Progenitor cell of endocrine pancreas (in vitro differentiated cells): Measurements from ENCODE around the gene KLK5. TPM values are rescaled to one million over a fixed set of nuclear protein-coding genes. Genes with fewer than 3 reads are reported as not detected.

Source experiments
- DNase-seq: peaks from one replicate; pipeline ENCODE4 v3.0.0; 2021; ENCODE audit warnings: low spot score; ENCODE audit not compliant: unreplicated experiment
- H3K27ac Mint-ChIP-seq: 2 replicates; pipeline ENCODE4 v1.8.0; 2021; ENCODE audit warnings: mild to moderate bottlenecking, moderate library complexity, mixed read lengths
- H3K27me3 Mint-ChIP-seq: 2 replicates; pipeline ENCODE4 v1.8.0; 2021; ENCODE audit warnings: mixed read lengths
- H3K36me3 Mint-ChIP-seq: 2 replicates; pipeline ENCODE4 v1.8.0; 2022; ENCODE audit warnings: mixed read lengths; ENCODE audit not compliant: insufficient read depth
- H3K4me1 Mint-ChIP-seq: 2 replicates; pipeline ENCODE4 v1.8.0; 2021; ENCODE audit warnings: low read depth, mixed read lengths
- H3K4me3 Mint-ChIP-seq: 2 replicates; pipeline ENCODE4 v1.8.0; 2021; ENCODE audit warnings: low read depth, mild to moderate bottlenecking, moderate library complexity, mixed read lengths
- H3K9me3 Mint-ChIP-seq: 2 replicates; pipeline ENCODE4 v1.8.0; 2021; ENCODE audit warnings: low read depth, mixed read lengths
- CTCF ChIP-seq: fragments of 200-600 bp; sonication (generic); IDR thresholded peaks from one replicate; pipeline ENCODE4 v1.5.0; 2021; ENCODE audit warnings: antibody characterized with exemption, mild to moderate bottlenecking; ENCODE audit not compliant: unreplicated experiment
- total RNA-seq: library from RNA; stranded (reverse); gene quantifications from 2 replicates; pipeline ENCODE4 v1.2.1, GENCODE V29; 2021

The KLK5 gene
- total RNA-seq, 1 donor from 2014 or later = not detected

- Mint-ChIP-seq H3K27me3 (peaks cover 51% of the 10 kb centered on the region), H3K36me3 (no peaks in the 10 kb centered on the region), H3K27ac (no peak overlapping the region), H3K9me3 (no peaks in the 10 kb centered on the region), H3K4me3 (no peak overlapping the region), H3K4me1 (no peaks in the 10 kb centered on the region)
- no peak for TF ChIP-seq CTCF
- no peak for DNase-seq
Measured at GRCh38 chr19:50902640-50903039, 50.2 kb downstream of the KLK5 start.

DNA sequence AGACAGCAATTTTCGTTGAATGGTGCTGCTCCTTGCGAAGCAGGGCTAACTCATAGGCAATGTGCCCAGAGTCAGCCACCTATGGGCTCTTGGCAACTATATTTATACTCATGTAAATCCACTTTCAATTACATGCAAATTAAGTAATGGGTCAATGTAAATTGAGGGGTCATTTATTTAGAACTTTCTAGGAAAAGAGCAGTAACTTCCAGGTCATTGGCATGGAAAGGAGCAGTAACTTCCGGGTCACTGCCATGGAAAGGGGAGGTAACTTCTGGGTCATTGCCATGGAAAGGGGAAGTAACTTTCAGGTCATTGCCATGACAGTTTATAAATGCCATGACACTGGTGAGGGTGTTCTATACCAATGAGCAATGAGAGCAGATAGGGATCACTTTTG lies 53.3 kb downstream of the KLK5 start:
- H3K27ac Mint-ChIP-seq = no peak overlapping the region
- H3K4me1 Mint-ChIP-seq = no peaks in the 10 kb centered on the region
- no peak overlapping the region for H3K4me3 Mint-ChIP-seq
- H3K27me3 Mint-ChIP-seq = peaks cover 51% of the 10 kb centered on the region
- TF ChIP-seq CTCF = no peak
- DNase-seq = no peak
- H3K36me3 Mint-ChIP-seq = no peaks in the 10 kb centered on the region
- no peaks in the 10 kb centered on the region for H3K9me3 Mint-ChIP-seq

DNA sequence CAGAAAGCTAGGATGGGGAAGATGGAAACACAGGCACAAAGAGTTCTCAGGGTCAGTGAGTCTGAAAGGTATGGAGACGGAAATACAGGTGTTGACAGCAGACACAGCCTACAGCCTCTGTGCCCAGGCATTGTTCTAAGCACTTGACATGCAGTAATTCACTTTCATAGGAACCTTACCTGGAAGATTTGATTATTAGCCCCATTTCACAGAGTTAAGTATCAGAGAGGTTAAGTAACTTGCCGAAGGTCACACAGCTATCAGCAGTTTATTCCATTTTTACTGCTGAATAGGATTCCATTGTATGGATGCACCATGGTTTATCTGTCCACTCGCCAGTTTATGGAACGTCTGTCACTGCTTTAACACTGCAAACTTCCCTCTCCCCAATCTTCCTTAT lies 54.8 kb downstream of the KLK5 start:
- Mint-ChIP-seq H3K27me3 (peaks cover 51% of the 10 kb centered on the region), H3K4me1 (no peaks in the 10 kb centered on the region), H3K36me3 (no peaks in the 10 kb centered on the region), H3K9me3 (no peaks in the 10 kb centered on the region), H3K4me3 (no peak overlapping the region), H3K27ac (no peak overlapping the region)
- no peak for DNase-seq
- TF ChIP-seq CTCF = no peak

DNA sequence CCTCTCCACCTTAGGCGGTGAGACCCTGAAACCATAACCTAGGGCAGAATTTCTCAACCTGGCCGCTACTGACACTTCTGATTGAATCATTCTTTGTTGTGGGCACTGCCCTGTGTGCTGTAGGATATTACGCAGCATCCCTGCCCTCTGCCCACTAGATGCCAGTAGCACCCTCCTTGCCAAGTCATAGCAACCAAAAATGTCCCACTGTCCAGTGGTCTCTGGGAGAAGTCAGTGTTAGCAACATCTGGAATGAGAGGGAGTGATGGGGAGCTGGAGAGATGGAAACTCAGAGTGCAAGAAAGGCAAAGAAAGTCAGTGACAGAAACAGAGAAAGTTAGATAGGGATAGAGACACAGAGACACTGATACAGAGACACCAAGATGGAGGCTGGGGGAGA lies 55.2 kb downstream of the KLK5 start:
- H3K36me3 Mint-ChIP-seq = no peaks in the 10 kb centered on the region
- H3K4me3 Mint-ChIP-seq = no peak overlapping the region
- peaks cover 51% of the 10 kb centered on the region for H3K27me3 Mint-ChIP-seq
- TF ChIP-seq CTCF = no peak
- no peaks in the 10 kb centered on the region for H3K9me3 Mint-ChIP-seq
- no peak for DNase-seq
- H3K4me1 Mint-ChIP-seq = no peaks in the 10 kb centered on the region
- no peak overlapping the region for H3K27ac Mint-ChIP-seq

GRCh38 chr19:50897191-50897607 lies 55.6 kb downstream of the KLK5 start:
- Mint-ChIP-seq H3K27me3 (peaks cover 52% of the 10 kb centered on the region), H3K4me3 (no peak overlapping the region), H3K9me3 (no peaks in the 10 kb centered on the region), H3K36me3 (no peaks in the 10 kb centered on the region), H3K4me1 (no peaks in the 10 kb centered on the region), H3K27ac (no peak overlapping the region)
- TF ChIP-seq CTCF = no peak
- DNase-seq = no peak
